Left lung (tissue), 10 donors: Measurements from ENCODE around the gene LNX1. TPM values are rescaled to one million over a fixed set of nuclear protein-coding genes. Genes with fewer than 3 reads are reported as not detected.

Source experiments
- ATAC-seq: fragments of 200-7000 bp; cut with Tn5 transposase; one replicate; pipeline ENCODE4 v1.9.1; 2020; ENCODE audit warnings: moderate library complexity
- DNase-seq, 4 donors: peaks; one replicate each; pipeline ENCODE4 v3.0.0-alpha.2; 2013 to 2020
- H3K27ac ChIP-seq, 2 donors: fragments of 200-600 bp; sonication (generic) in 1 of 2; one replicate each; pipeline versions ENCODE4 v1.5.0 to v1.8.0; 2020 to 2021
- H3K27me3 ChIP-seq, 2 donors: fragments of 200-600 bp; sonication (generic) in 1 of 2; one replicate each; pipeline versions ENCODE4 v1.5.0 to v1.8.0; 2020 to 2021
- H3K36me3 ChIP-seq, 2 donors: fragments of 200-600 bp; sonication (generic) in 1 of 2; one replicate each; pipeline versions ENCODE4 v1.5.0 to v1.8.0; 2020 to 2021
- H3K4me1 ChIP-seq, 2 donors: fragments of 200-600 bp; one replicate each; pipeline ENCODE4 v1.8.0; 2021
- H3K4me3 ChIP-seq, 2 donors: fragments of 200-600 bp; sonication (generic) in 1 of 2; one replicate each; pipeline versions ENCODE4 v1.5.0 to v1.8.0; 2020 to 2021; ENCODE audit warnings: mild to moderate bottlenecking in 1 of 2
- H3K9me3 ChIP-seq, 2 donors: fragments of 200-600 bp; sonication (generic) in 1 of 2; one replicate each; pipeline versions ENCODE4 v1.5.0 to v1.8.0; 2020 to 2021
- CTCF ChIP-seq, 2 donors: fragments of 200-600 bp; sonication (generic) in 1 of 2; IDR thresholded peaks; one replicate each; pipeline versions ENCODE4 v1.5.0 to v1.8.0; 2021; ENCODE audit warnings: antibody characterized with exemption in 2 of 2
- intact Hi-C, 2 donors: fragments of 100-400 bp; cut with DNase I; formaldehyde crosslinking; loops; one replicate each; pipeline versions ENCODE4 v1.11.2 to v1.14.2; 2022
- polyA plus RNA-seq, 6 donors: library from polyadenylated mRNA; unstranded; fragments of 120-200 nt; gene quantifications; one replicate each; pipeline ENCODE4 v1.2.1, GENCODE V29; 2013; ENCODE audit not compliant: insufficient read length in 6 of 6
- total RNA-seq, 2 donors: library from RNA; stranded (reverse); fragmentation: NEBNext Ultra II Directional; extraction: Animal tissue kit (Norgen Biotek cat#: 25700); gene quantifications; one replicate each; pipeline ENCODE4 v1.2.1, GENCODE V29; 2021
- donor health status: DM: no; HTN: yes; CAD: no.
- donor health status: DM: no; HTN: no; CAD: no.

Gene LNX1
- total and polyA plus RNA-seq, 8 donors: 2.5 to 4.4 (median 3.6) TPM

- DNase-seq (no peak), ATAC-seq (no peak)
- no peak for TF ChIP-seq CTCF (IDR thresholded peaks at IDR 0.05)
- Histone ChIP-seq H3K27ac (no peak overlapping the region), H3K27me3 (no peaks in the 10 kb centered on the region), H3K36me3 (no peaks in the 10 kb centered on the region), H3K4me3 (no peak overlapping the region), H3K9me3 (no peaks in the 10 kb centered on the region), H3K4me1 (peaks cover 0 to 12% of the 10 kb centered on the region in 2 donors)
- intact Hi-C loops: no loop called here
These were observed 32.2 kb downstream of the LNX1 start for GRCh38 chr4:53559021-53559620.

GRCh38 chr4:53558065-53558801 is 33.1 kb downstream of the LNX1 start:
- ATAC-seq (peak; percentile 37), DNase-seq (no peak)
- Histone ChIP-seq H3K36me3 (no peaks in the 10 kb centered on the region), H3K9me3 (no peaks in the 10 kb centered on the region), H3K4me3 (no peak overlapping the region), H3K27ac (peak overlapping the region in 1 of 2 donors; percentile 25), H3K27me3 (no peaks in the 10 kb centered on the region), H3K4me1 (peaks cover 0 to 12% of the 10 kb centered on the region in 2 donors)
- no peak for TF ChIP-seq CTCF (IDR thresholded peaks at IDR 0.05)
- intact Hi-C loops: no loop called here

GRCh38 chr4:53557669-53558064 is 33.6 kb downstream of the LNX1 start:
- intact Hi-C loops: no loop called here
- ATAC-seq: no peak
- no peak for TF ChIP-seq CTCF (IDR thresholded peaks at IDR 0.05)
- peak overlapping the region in 1 of 2 donors; percentile 25 for H3K27ac ChIP-seq
- no peak overlapping the region for H3K4me3 ChIP-seq
- H3K9me3 ChIP-seq: no peaks in the 10 kb centered on the region
- H3K36me3 ChIP-seq: no peaks in the 10 kb centered on the region
- H3K27me3 ChIP-seq: no peaks in the 10 kb centered on the region
- H3K4me1 ChIP-seq: peaks cover 0 to 12% of the 10 kb centered on the region in 2 donors
- no peak for DNase-seq

- intact Hi-C loops: no loop called here
- H3K27me3 ChIP-seq: no peaks in the 10 kb centered on the region
- no peak overlapping the region for H3K27ac ChIP-seq
- ATAC-seq: no peak
- H3K9me3 ChIP-seq: no peaks in the 10 kb centered on the region
- H3K36me3 ChIP-seq: no peaks in the 10 kb centered on the region
- DNase-seq: no peak
- H3K4me1 ChIP-seq: peaks cover 0 to 12% of the 10 kb centered on the region in 2 donors
- H3K4me3 ChIP-seq: no peak overlapping the region
- TF ChIP-seq CTCF (IDR thresholded peaks at IDR 0.05): no peak
These were observed 34.6 kb downstream of the LNX1 start for GRCh38 chr4:53556651-53557050.

- no peaks in the 10 kb centered on the region for H3K9me3 ChIP-seq
- intact Hi-C loops: no loop called here
- TF ChIP-seq CTCF (IDR thresholded peaks at IDR 0.05): no peak
- peaks cover 0 to 6% of the 10 kb centered on the region in 2 donors for H3K4me1 ChIP-seq
- H3K27ac ChIP-seq: no peak overlapping the region
- no peaks in the 10 kb centered on the region for H3K36me3 ChIP-seq
- DNase-seq (no peak), ATAC-seq (no peak)
- H3K27me3 ChIP-seq: no peaks in the 10 kb centered on the region
- no peak overlapping the region for H3K4me3 ChIP-seq
These were observed 37.6 kb downstream of the LNX1 start for GRCh38 chr4:53553486-53554210.
